ENCODE data around the gene PARP11. TPM values are rescaled to one million over a fixed set of nuclear protein-coding genes. Genes with fewer than 3 reads are reported as not detected.

Gene PARP11
- total RNA-seq, 1 experiment from 2014 or later, result 11.3 TPM

- Histone ChIP-seq H3K4me1 (ENCODE audit: insufficient read depth, low read length) (no peaks in the 10 kb centered on the region), H3K4me2 (ENCODE audit: insufficient read depth, insufficient read length, low read length) (no peak overlapping the region), H3K14ac (ENCODE audit: insufficient read depth, low read length) (no peak overlapping the region), H2BK15ac (ENCODE audit: low read depth, low read length) (no peak overlapping the region), H3K4ac (ENCODE audit: low read depth, low read length) (no peak overlapping the region), H3K56ac (ENCODE audit: insufficient read length, low read depth, low read length) (no peak overlapping the region), H3T11ph (ENCODE audit: low read length) (no peak overlapping the region), H3K79me1 (ENCODE audit: insufficient read depth, low read depth, low read length, poor library complexity, severe bottlenecking) (no peaks in the 10 kb centered on the region), H3K79me2 (ENCODE audit: insufficient read depth, low read length) (no peaks in the 10 kb centered on the region), H3K18ac (ENCODE audit: insufficient read length, low read depth, low read length) (no peak overlapping the region), H2BK20ac (ENCODE audit: low read depth, low read length, poor library complexity, severe bottlenecking) (no peak overlapping the region), H2BK12ac (ENCODE audit: insufficient read length, low read depth, low read length) (no peak overlapping the region), H4K8ac (replicated peaks; ENCODE audit: insufficient read length, low read depth, low read length) (no peak overlapping the region), H3K27me3 (ENCODE audit: insufficient read depth, low read length) (0 out of 2 replicates have a peak, but pooled peaks cover 2% of the 10 kb centered on the region), H3K9me3 (ENCODE audit: control insufficient read depth, low read depth, low read length) (no peaks in the 10 kb centered on the region), H2AK5ac (ENCODE audit: insufficient read length, low read length) (no peak overlapping the region), H3K23me2 (ENCODE audit: insufficient read length, low read depth, low read length, poor library complexity, severe bottlenecking) (no peaks in the 10 kb centered on the region), H4K20me1 (ENCODE audit: control insufficient read depth, insufficient read depth, insufficient read length) (no peaks in the 10 kb centered on the region), H2BK120ac (ENCODE audit: low read depth, low read length, poor library complexity, severe bottlenecking) (no peak overlapping the region), H2BK5ac (ENCODE audit: insufficient read length, low read length) (no peak overlapping the region), H3K27ac (ENCODE audit: insufficient read length, low read depth, low read length) (no peak overlapping the region), H4K5ac (ENCODE audit: insufficient read length, low read depth, low read length) (no peak overlapping the region), H4K91ac (ENCODE audit: insufficient read length, low read depth, low read length) (no peak overlapping the region), H3K23ac (ENCODE audit: insufficient read length, low read depth, low read length) (no peak overlapping the region), H2AFZ (ENCODE audit: low read length) (no peak overlapping the region), H3K9ac (ENCODE audit: extremely low read depth, insufficient read length, low read length) (no peak overlapping the region)
- Mint-ChIP-seq H3K27me3 (ENCODE audit: low read depth) (peaks cover 9% of the 10 kb centered on the region; the same call in 1 of the 2 replicates), H3K9me3 (peaks cover 3 to 11% of the 10 kb centered on the region in 2 experiments; a peak in 4 of 5 replicates), H3K27ac (no peak overlapping the region), H3K36me3 (ENCODE audit: insufficient read depth in 1 of 3, low read depth in 3 of 3) (no peaks in the 10 kb centered on the region), H3K4me1 (no peaks in the 10 kb centered on the region; a peak in 2 of 4 replicates), H3K4me3 (no peak overlapping the region)
- no peak for DNase-seq
- no CpG with 5 or more reads among the region's 3 CpGs for WGBS (ENCODE audit: extremely low coverage, insufficient read length, low lambda C conversion rate)
- TF ChIP-seq CTCF (conservative IDR thresholded peaks at IDR 0.05), result no peak
Observed at GRCh38 chr12:3879846-3880245, 6.6 kb upstream of the PARP11 start.

Data from H9 (cell line).